ENCODE measurements around the gene MPHOSPH10.
A peak's percentile ranks its signal among the peaks of the same experiment; 100 is the strongest.

DNA sequence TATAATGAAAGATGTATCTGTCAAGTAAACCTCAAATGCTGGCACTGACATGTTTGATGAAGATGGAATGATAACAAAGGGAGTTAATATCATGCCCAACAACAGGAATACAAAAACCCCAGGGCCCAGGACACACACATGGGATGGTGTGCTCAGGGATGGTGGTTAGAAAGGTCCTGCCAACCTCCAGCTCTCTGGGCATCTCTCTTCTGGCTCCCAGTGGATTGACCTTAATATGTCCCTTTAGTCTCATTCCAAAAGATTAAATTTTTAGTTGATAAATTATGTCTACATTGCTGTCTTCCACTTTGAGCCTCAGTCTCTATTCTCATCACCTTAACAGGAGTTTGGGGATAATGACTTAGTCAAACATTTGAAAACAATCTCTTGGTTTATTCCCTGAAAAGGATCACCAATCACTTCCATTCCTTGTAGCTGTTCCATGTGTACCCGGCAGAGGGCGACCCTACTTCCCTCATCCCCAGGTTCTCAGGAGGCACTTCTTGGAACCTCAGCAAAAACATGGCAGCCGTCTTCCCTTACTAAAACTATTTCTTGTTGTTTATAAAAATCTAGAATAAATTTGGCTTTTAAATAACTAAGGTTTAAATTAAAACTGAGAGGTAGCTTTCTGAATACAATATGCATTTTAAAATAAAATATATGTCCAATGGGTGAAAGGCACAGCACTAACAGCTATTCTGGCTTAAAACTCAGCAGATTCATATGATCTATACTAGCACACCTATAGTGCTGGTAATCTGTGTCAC, 30.1 kb upstream of the MPHOSPH10 start:
- TF ChIP-seq, protein P1, sequence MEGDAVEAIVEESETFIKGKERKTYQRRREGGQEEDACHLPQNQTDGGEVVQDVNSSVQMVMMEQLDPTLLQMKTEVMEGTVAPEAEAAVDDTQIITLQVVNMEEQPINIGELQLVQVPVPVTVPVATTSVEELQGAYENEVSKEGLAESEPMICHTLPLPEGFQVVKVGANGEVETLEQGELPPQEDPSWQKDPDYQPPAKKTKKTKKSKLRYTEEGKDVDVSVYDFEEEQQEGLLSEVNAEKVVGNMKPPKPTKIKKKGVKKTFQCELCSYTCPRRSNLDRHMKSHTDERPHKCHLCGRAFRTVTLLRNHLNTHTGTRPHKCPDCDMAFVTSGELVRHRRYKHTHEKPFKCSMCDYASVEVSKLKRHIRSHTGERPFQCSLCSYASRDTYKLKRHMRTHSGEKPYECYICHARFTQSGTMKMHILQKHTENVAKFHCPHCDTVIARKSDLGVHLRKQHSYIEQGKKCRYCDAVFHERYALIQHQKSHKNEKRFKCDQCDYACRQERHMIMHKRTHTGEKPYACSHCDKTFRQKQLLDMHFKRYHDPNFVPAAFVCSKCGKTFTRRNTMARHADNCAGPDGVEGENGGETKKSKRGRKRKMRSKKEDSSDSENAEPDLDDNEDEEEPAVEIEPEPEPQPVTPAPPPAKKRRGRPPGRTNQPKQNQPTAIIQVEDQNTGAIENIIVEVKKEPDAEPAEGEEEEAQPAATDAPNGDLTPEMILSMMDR (IDR thresholded peaks at IDR 0.05; ENCODE audit: insufficient read depth, low read depth, low read length) = peak; percentile 80
- TF ChIP-seq EZH2 (IDR thresholded peaks at IDR 0.05; ENCODE audit: insufficient read depth, low read length) = no peak

All from astrocyte (in vitro differentiated cells and primary cell).